Daoy (cell line): Measurements from ENCODE around the gene ERGIC1. TPM values are rescaled to one million over a fixed set of nuclear protein-coding genes. Genes with fewer than 3 reads are reported as not detected.

Experiments used
- DNase-seq: peaks from one replicate; pipeline ENCODE4 v3.0.0-alpha.2; 2015; ENCODE audit warnings: low read depth
- total RNA-seq: library from RNA; depleted of rRNA; stranded (reverse); fragments of >200 nt; shearing (Covaris generic); gene quantifications from 2 replicates; pipeline ENCODE4 v1.2.3, GENCODE V29; 2014

ERGIC1 gene
- total RNA-seq, 1 experiment from 2014 or later = 77.2 TPM

GRCh38 chr5:172828911-172829431 lies 5.1 kb upstream of the ERGIC1 start:
- peak; percentile 33 for DNase-seq

- DNase-seq = no peak
Measured at GRCh38 chr5:172830275-172830799, 3.7 kb upstream of the ERGIC1 start.

GRCh38 chr5:172830876-172831662 lies 3.0 kb upstream of the ERGIC1 start:
- peak; percentile 69 for DNase-seq

GRCh38 chr5:172832383-172833315 lies 1.4 kb upstream of the ERGIC1 start:
- no peak for DNase-seq

- no peak for DNase-seq
Measured at GRCh38 chr5:172833372-172833685, 722 bp upstream of the ERGIC1 start.

GRCh38 chr5:172834415-172835289 lies 601 bp downstream of the ERGIC1 start:
- no peak for DNase-seq

GRCh38 chr5:172835290-172835993 lies 1.4 kb downstream of the ERGIC1 start:
- DNase-seq = no peak

GRCh38 chr5:172835994-172836356 lies 1.9 kb downstream of the ERGIC1 start:
- DNase-seq = no peak

GRCh38 chr5:172837640-172838039 lies 3.6 kb downstream of the ERGIC1 start:
- DNase-seq = no peak

- no peak for DNase-seq
Measured at GRCh38 chr5:172838151-172838875, 4.3 kb downstream of the ERGIC1 start.

GRCh38 chr5:172839669-172840431 lies 5.8 kb downstream of the ERGIC1 start:
- no peak for DNase-seq

- DNase-seq = no peak
Measured at GRCh38 chr5:172840432-172841154, 6.5 kb downstream of the ERGIC1 start.

- no peak for DNase-seq
Measured at GRCh38 chr5:172841256-172841655, 7.2 kb downstream of the ERGIC1 start.

- DNase-seq = no peak
Measured at GRCh38 chr5:172843825-172844576, 9.9 kb downstream of the ERGIC1 start.

GRCh38 chr5:172844577-172844838 lies 10.5 kb downstream of the ERGIC1 start:
- no peak for DNase-seq

- DNase-seq = no peak
Measured at GRCh38 chr5:172845154-172845553, 11.1 kb downstream of the ERGIC1 start.

GRCh38 chr5:172845576-172845975 lies 11.5 kb downstream of the ERGIC1 start:
- DNase-seq = no peak

GRCh38 chr5:172846249-172846648 lies 12.2 kb downstream of the ERGIC1 start:
- DNase-seq = no peak
